ENCODE results near the gene CEBPB.
"Not testable (repeated sequence)": the region's sequence is repeated elsewhere in the genome, so short reads cannot be mapped to it uniquely, and the experiment has no call there.

Gene CEBPB

GRCh38 chr20:50193836-50194421, 3.3 kb downstream of the CEBPB start:
- no peak for DNase-seq

GRCh38 chr20:50194422-50194830, 3.8 kb downstream of the CEBPB start:
- DNase-seq: no peak

- DNase-seq: no peak
Observed at GRCh38 chr20:50194831-50195523, 4.3 kb downstream of the CEBPB start.

GRCh38 chr20:50195524-50196120, 5.0 kb downstream of the CEBPB start:
- DNase-seq: no peak

- DNase-seq: no peak
Observed at GRCh38 chr20:50196248-50196647, 5.6 kb downstream of the CEBPB start.

- no peak for DNase-seq
Observed at GRCh38 chr20:50196896-50197295, 6.3 kb downstream of the CEBPB start.

- no peak for DNase-seq
Observed at GRCh38 chr20:50197463-50198179, 7.0 kb downstream of the CEBPB start.

GRCh38 chr20:50198180-50198666, 7.6 kb downstream of the CEBPB start:
- no peak for DNase-seq

GRCh38 chr20:50198716-50199115, 8.1 kb downstream of the CEBPB start:
- DNase-seq: no peak

GRCh38 chr20:50199703-50200102, 9.1 kb downstream of the CEBPB start:
- no peak for DNase-seq

GRCh38 chr20:50200482-50201104, 10.0 kb downstream of the CEBPB start:
- no peak for DNase-seq

GRCh38 chr20:50201710-50202109, 11.1 kb downstream of the CEBPB start:
- DNase-seq: not testable (repeated sequence)

- no peak for DNase-seq
Observed at GRCh38 chr20:50202677-50203076, 12.0 kb downstream of the CEBPB start.

GRCh38 chr20:50203951-50204937, 13.6 kb downstream of the CEBPB start:
- no peak for DNase-seq

- no peak for DNase-seq
Observed at GRCh38 chr20:50207026-50207425, 16.4 kb downstream of the CEBPB start.

- no peak for DNase-seq
Observed at GRCh38 chr20:50208085-50208491, 17.5 kb downstream of the CEBPB start.

- not testable (repeated sequence) for DNase-seq
Observed at GRCh38 chr20:50208815-50209214, 18.2 kb downstream of the CEBPB start.

- no peak for DNase-seq
Observed at GRCh38 chr20:50210066-50210619, 19.5 kb downstream of the CEBPB start.

- no peak for DNase-seq
Observed at GRCh38 chr20:50211091-50211490, 20.5 kb downstream of the CEBPB start.

- DNase-seq: no peak
Observed at GRCh38 chr20:50213531-50214106, 23.0 kb downstream of the CEBPB start.

Measured in NCI-H1436 treated with DMSO at 0.1 percent for 48 hours (cell line).